Measurements from ENCODE around the gene ATP7A. TPM values are rescaled to one million over a fixed set of nuclear protein-coding genes. Genes with fewer than 3 reads are reported as not detected.

ATP7A gene
- total RNA-seq, 1 experiment from 2014 or later = 6.3 TPM

DNA sequence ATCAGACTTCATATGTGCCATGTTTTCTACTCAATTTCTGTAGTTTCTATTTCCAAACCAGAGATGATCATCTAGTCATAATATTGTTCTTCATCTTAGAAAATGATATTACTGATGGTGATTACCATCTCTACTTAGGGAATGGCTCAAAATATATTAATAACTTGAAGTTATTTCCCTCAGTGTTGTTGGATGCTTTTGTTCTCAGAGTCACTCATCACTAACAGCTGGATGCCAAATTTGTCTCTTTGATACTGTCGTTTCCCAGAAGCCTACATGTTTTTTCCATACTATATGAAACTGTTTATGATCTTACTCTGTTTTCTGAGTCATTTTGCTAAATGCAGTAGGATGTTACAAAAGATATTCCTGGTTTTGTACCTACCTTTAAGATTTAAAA is 50.1 kb downstream of the ATP7A start:
- TF ChIP-seq EGR1 (IDR thresholded peaks at IDR 0.05; ENCODE audit: low read depth) (no peak), EZH2phosphoT487 (IDR thresholded peaks at IDR 0.05; ENCODE audit: borderline replicate concordance) (no peak), JUND (IDR thresholded peaks at IDR 0.05) (no peak), ELF1 (IDR thresholded peaks at IDR 0.05; ENCODE audit: borderline replicate concordance, low read depth) (no peak), SIN3A (IDR thresholded peaks at IDR 0.05; ENCODE audit: low read depth) (no peak), ZFX (IDR thresholded peaks at IDR 0.05) (no peak), RAD21 (IDR thresholded peaks at IDR 0.05; ENCODE audit: low read depth) (no peak), ZNF274 (IDR thresholded peaks at IDR 0.05; ENCODE audit: low read depth, low read length) (no peak), POLR2AphosphoS5 (IDR thresholded peaks at IDR 0.05; ENCODE audit: low read depth, low read length) (no peak), YY1 (IDR thresholded peaks at IDR 0.05; ENCODE audit: extremely low read depth, insufficient replicate concordance, low read depth, low read length) (no peak)
- TF ChIP-seq, protein P1, sequence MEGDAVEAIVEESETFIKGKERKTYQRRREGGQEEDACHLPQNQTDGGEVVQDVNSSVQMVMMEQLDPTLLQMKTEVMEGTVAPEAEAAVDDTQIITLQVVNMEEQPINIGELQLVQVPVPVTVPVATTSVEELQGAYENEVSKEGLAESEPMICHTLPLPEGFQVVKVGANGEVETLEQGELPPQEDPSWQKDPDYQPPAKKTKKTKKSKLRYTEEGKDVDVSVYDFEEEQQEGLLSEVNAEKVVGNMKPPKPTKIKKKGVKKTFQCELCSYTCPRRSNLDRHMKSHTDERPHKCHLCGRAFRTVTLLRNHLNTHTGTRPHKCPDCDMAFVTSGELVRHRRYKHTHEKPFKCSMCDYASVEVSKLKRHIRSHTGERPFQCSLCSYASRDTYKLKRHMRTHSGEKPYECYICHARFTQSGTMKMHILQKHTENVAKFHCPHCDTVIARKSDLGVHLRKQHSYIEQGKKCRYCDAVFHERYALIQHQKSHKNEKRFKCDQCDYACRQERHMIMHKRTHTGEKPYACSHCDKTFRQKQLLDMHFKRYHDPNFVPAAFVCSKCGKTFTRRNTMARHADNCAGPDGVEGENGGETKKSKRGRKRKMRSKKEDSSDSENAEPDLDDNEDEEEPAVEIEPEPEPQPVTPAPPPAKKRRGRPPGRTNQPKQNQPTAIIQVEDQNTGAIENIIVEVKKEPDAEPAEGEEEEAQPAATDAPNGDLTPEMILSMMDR (IDR thresholded peaks at IDR 0.05 in 2 of 3, conservative IDR thresholded peaks at IDR 0.05 in 1 of 3; ENCODE audit: borderline replicate concordance in 1 of 3, insufficient read depth in 1 of 3, low read depth in 2 of 3, low read length in 2 of 3) = no peak
- TF ChIP-seq, protein P2, sequence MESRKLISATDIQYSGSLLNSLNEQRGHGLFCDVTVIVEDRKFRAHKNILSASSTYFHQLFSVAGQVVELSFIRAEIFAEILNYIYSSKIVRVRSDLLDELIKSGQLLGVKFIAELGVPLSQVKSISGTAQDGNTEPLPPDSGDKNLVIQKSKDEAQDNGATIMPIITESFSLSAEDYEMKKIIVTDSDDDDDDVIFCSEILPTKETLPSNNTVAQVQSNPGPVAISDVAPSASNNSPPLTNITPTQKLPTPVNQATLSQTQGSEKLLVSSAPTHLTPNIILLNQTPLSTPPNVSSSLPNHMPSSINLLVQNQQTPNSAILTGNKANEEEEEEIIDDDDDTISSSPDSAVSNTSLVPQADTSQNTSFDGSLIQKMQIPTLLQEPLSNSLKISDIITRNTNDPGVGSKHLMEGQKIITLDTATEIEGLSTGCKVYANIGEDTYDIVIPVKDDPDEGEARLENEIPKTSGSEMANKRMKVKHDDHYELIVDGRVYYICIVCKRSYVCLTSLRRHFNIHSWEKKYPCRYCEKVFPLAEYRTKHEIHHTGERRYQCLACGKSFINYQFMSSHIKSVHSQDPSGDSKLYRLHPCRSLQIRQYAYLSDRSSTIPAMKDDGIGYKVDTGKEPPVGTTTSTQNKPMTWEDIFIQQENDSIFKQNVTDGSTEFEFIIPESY (IDR thresholded peaks at IDR 0.05; ENCODE audit: extremely low read depth, insufficient replicate concordance, low read length) = no peak
- TF ChIP-seq, protein P3, sequence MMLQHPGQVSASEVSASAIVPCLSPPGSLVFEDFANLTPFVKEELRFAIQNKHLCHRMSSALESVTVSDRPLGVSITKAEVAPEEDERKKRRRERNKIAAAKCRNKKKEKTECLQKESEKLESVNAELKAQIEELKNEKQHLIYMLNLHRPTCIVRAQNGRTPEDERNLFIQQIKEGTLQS (IDR thresholded peaks at IDR 0.05) = no peak
- no peak for DNase-seq (ENCODE audit: low read depth, low spot score)

More for the DNA sequence above, 50.1 kb downstream of the ATP7A start:
- ChIA-PET POLR2A (no interaction called here), CTCF (no interaction called here), RAD21 (ENCODE audit: low non-redundant PET in 1 of 2, low total read pairs in 2 of 2, uncharacterized antibody in 2 of 2, unreplicated experiment in 2 of 2) (no interaction called here)
- H3K4me3 ChIP-seq (replicated peaks in 1 of 2; ENCODE audit: low read depth in 1 of 2, low read length in 2 of 2) = no peak overlapping the region
- H3K36me3 ChIP-seq (ENCODE audit: control insufficient read depth in 1 of 2, insufficient read depth in 2 of 2, low read length in 2 of 2) = no peaks in the 10 kb centered on the region
- ATAC-seq = no peak
- no peak overlapping the region for H2AFZ ChIP-seq (ENCODE audit: low read depth, low read length, poor library complexity, severe bottlenecking)
- H3K27me3 ChIP-seq (ENCODE audit: insufficient read depth, low read length) = no peaks in the 10 kb centered on the region
- no peaks in the 10 kb centered on the region for H4K20me1 ChIP-seq (ENCODE audit: insufficient read depth)
- H3K27ac ChIP-seq (ENCODE audit: low read depth, low read length) = no peak overlapping the region
- intact Hi-C loops (cut with micrococcal nuclease) = no loop called here
- H3K9me3 ChIP-seq (ENCODE audit: control insufficient read depth in 1 of 2, insufficient read depth in 1 of 2, low read depth in 1 of 2, low read length in 2 of 2) = no peaks in the 10 kb centered on the region
- BruUV-seq (replicated peaks) = no TSS peak
- H3K79me2 ChIP-seq (ENCODE audit: insufficient read depth, low read length) = no peaks in the 10 kb centered on the region
- H3K4me2 ChIP-seq (ENCODE audit: low read length) = no peak overlapping the region
- H3K9ac ChIP-seq (ENCODE audit: low read length) = no peak overlapping the region
- H3K4me1 ChIP-seq (ENCODE audit: control insufficient read depth in 1 of 2, insufficient read depth in 2 of 2, low read length in 2 of 2) = no peaks in the 10 kb centered on the region
- H3K9me2 ChIP-seq (ENCODE audit: insufficient read depth) = no peaks in the 10 kb centered on the region
